SK-N-SH treated with all-trans-retinoic acid at 6 μM for 48 hours (cell line): ENCODE data around the gene KCNMA1.

Source experiments
- ATAC-seq: fragments of 200-7000 bp; cut with Tn5 transposase; 3 replicates; pipeline ENCODE4 v1.9.1; 2020; ENCODE audit warnings: mild to moderate bottlenecking, moderate library complexity
- ARNTL ChIP-seq: fragments of 450-650 bp; formaldehyde crosslinking; IDR thresholded peaks from 2 replicates; pipeline ENCODE4 v1.5.0; 2020; ENCODE audit warnings: low read depth, mild to moderate bottlenecking, moderate library complexity, borderline replicate concordance
- ESRRG ChIP-seq: fragments of 250-450 bp; sonication (Bioruptor Pico); IDR thresholded peaks from 2 replicates; pipeline ENCODE4 v1.6.1; 2021; ENCODE audit warnings: mild to moderate bottlenecking
- GLIS3 ChIP-seq: fragments of 250-450 bp; sonication (Bioruptor Pico); IDR thresholded peaks from 2 replicates; pipeline ENCODE4 v1.5.0; 2020; ENCODE audit warnings: mild to moderate bottlenecking, moderate library complexity
- ISL1 ChIP-seq: fragments of 250-450 bp; sonication (Bioruptor Pico); IDR thresholded peaks from 2 replicates; pipeline ENCODE4 v2.1.2; 2022; ENCODE audit warnings: mild to moderate bottlenecking, moderate library complexity
- OSR1 ChIP-seq: fragments of 250-450 bp; sonication (Bioruptor Pico); IDR thresholded peaks from 2 replicates; pipeline ENCODE4 v1.8.0; 2022; ENCODE audit warnings: moderate library complexity, mild to moderate bottlenecking, inconsistent platforms
- RARB ChIP-seq: fragments of 250-450 bp; sonication (Bioruptor Pico); IDR thresholded peaks from 2 replicates; pipeline ENCODE4 v1.8.0; 2021; ENCODE audit warnings: mild to moderate bottlenecking, moderate library complexity
- SNAI2 ChIP-seq: fragments of 250-450 bp; sonication (Bioruptor Pico); IDR thresholded peaks from 2 replicates; pipeline ENCODE4 v1.5.0; 2020; ENCODE audit warnings: mild to moderate bottlenecking, moderate library complexity
- TCF4 ChIP-seq: fragments of 250-450 bp; sonication (Bioruptor Pico); IDR thresholded peaks from 2 replicates; pipeline ENCODE4 v1.8.0; 2021; ENCODE audit warnings: mild to moderate bottlenecking, moderate library complexity, borderline replicate concordance
- ZC3H10 ChIP-seq: fragments of 250-450 bp; sonication (Bioruptor Pico); IDR thresholded peaks from 2 replicates; pipeline ENCODE4 v1.5.1; 2021; ENCODE audit warnings: mild to moderate bottlenecking, moderate library complexity
- ZFP3 ChIP-seq: fragments of 250-450 bp; sonication (Bioruptor Pico); IDR thresholded peaks from 2 replicates; pipeline ENCODE4 v1.5.0; 2020; ENCODE audit warnings: mild to moderate bottlenecking, moderate library complexity
- ZFP30 ChIP-seq: fragments of 450-650 bp; formaldehyde crosslinking; IDR thresholded peaks from 2 replicates; pipeline ENCODE4 v1.5.0; 2022; ENCODE audit warnings: mild to moderate bottlenecking, moderate library complexity
- ZNF565 ChIP-seq: fragments of 450-650 bp; formaldehyde crosslinking; conservative IDR thresholded peaks from 2 replicates; pipeline ENCODE4 v1.5.0; 2020; ENCODE audit warnings: low read depth, mild to moderate bottlenecking, moderate library complexity
- ZNF70 ChIP-seq: fragments of 450-650 bp; formaldehyde crosslinking; IDR thresholded peaks from 2 replicates; pipeline ENCODE4 v1.5.0; 2020; ENCODE audit warnings: mild to moderate bottlenecking, moderate library complexity
- ZNF8 ChIP-seq: fragments of 450-650 bp; formaldehyde crosslinking; IDR thresholded peaks from 2 replicates; pipeline ENCODE4 v1.5.0; 2020; ENCODE audit warnings: mild to moderate bottlenecking, moderate library complexity
- TF ChIP-seq, protein P1 (sequence below): fragments of 250-450 bp; sonication (Bioruptor Pico); IDR thresholded peaks from 2 replicates; pipeline ENCODE4 v1.8.0; 2020; ENCODE audit warnings: mild to moderate bottlenecking, moderate library complexity, borderline replicate concordance
- TF ChIP-seq, protein P2 (sequence below): fragments of 250-450 bp; sonication (Bioruptor Pico); IDR thresholded peaks from 2 replicates; pipeline ENCODE4 v1.5.0; 2020; ENCODE audit warnings: mild to moderate bottlenecking, moderate library complexity
- TF ChIP-seq, protein P3 (sequence below): fragments of 250-450 bp; sonication (Bioruptor Pico); IDR thresholded peaks from 2 replicates; pipeline ENCODE4 v1.5.1; 2021; ENCODE audit warnings: mild to moderate bottlenecking, moderate library complexity
- TF ChIP-seq, protein P4 (sequence below): fragments of 250-450 bp; sonication (Bioruptor Pico); IDR thresholded peaks from 2 replicates; pipeline ENCODE4 v1.8.0; 2021; ENCODE audit warnings: low read depth, mild to moderate bottlenecking, moderate library complexity, borderline replicate concordance

The KCNMA1 gene

DNA sequence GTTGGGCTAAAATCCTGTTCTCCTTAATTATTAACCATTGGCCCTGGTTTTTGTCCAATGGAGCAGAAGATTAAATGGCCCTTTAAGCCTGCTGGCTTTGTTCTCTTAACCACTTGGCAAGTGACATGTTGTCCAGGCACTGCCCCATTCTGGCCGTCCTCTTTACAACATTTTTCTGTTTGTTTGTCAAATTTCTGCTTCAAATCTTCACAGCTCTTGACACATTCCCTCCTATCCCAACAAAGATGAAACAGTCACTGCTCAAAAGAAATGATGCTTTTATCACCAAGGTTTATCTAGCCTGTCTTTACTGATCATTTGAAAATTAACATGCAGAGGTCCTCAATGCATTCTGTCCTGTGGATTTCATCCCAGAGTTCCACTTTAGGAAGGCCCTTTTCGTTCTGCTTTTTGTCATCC, 700.4 kb downstream of the KCNMA1 start:
- TF ChIP-seq GLIS3 (CRISPR knock-in tag), result no peak
- peak; percentile 40; the same call in 1 of the 2 replicates for TF ChIP-seq TCF4
- no peak for TF ChIP-seq ISL1
- no peak for TF ChIP-seq ARNTL
- peak; percentile 15; the same call in 1 of the 3 replicates for ATAC-seq

DNA sequence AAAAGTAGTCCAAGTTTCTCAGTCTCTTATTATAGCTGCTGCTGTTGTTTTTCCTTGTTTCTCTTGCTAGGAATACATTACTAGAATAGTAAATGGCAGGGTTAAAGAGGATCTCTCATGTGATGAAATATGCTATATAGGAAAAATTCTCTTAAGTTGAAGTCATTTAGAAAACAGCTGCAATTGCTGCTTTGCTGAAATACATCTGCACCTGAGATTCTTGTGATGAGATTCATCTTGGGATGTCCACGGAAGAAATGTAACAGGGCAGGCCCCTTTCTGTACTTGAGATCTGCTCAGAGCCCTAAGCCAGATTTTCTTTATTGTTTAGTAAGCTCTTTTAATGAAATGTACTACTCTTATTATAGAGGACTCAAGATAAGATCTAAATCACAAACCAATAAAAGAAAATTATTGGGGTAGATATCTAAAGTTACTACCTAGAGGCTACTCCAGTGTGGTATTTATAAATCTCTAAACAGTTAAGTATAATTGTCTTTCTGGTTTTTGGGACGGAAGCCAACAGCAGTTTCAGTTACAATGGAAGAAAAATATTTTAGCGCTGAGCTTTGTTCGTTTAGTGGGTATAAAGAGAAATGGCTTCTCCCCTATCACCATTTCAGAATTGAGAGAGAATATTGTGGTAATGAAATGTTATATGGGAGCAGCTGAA, 701.5 kb downstream of the KCNMA1 start:
- ATAC-seq, result no peak
- TF ChIP-seq, protein P1, sequence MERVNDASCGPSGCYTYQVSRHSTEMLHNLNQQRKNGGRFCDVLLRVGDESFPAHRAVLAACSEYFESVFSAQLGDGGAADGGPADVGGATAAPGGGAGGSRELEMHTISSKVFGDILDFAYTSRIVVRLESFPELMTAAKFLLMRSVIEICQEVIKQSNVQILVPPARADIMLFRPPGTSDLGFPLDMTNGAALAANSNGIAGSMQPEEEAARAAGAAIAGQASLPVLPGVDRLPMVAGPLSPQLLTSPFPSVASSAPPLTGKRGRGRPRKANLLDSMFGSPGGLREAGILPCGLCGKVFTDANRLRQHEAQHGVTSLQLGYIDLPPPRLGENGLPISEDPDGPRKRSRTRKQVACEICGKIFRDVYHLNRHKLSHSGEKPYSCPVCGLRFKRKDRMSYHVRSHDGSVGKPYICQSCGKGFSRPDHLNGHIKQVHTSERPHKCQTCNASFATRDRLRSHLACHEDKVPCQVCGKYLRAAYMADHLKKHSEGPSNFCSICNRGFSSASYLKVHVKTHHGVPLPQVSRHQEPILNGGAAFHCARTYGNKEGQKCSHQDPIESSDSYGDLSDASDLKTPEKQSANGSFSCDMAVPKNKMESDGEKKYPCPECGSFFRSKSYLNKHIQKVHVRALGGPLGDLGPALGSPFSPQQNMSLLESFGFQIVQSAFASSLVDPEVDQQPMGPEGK (CRISPR knock-in tag), result no peak
- no peak for TF ChIP-seq ZNF70 (CRISPR knock-in tag)
- no peak for TF ChIP-seq ZFP3 (CRISPR knock-in tag)
- no peak for TF ChIP-seq RARB (CRISPR knock-in tag)
- no peak for TF ChIP-seq SNAI2 (CRISPR knock-in tag)

DNA sequence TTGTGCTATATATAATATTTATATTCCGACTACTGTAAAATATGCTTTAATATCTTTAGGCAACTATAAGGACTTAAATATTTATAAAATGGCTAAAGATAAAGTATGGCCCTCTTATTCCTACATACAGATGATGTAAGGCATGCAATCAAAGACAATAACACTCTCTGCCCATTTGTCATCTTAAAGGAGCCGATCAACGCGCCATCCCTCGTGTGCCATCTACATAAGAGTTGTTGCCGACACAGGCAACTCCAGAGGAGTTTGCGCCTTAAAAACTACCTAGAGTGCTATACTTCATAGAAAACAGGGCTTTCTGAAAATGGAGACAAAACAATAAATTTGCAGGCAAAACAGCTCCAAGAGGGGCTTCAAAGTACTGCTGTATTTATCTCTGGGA, 709.0 kb downstream of the KCNMA1 start:
- ATAC-seq, result no peak
- no peak for TF ChIP-seq ZNF565 (CRISPR knock-in tag)
- TF ChIP-seq ZC3H10, result no peak
- no peak for TF ChIP-seq ESRRG (CRISPR knock-in tag)
- TF ChIP-seq, protein P2, sequence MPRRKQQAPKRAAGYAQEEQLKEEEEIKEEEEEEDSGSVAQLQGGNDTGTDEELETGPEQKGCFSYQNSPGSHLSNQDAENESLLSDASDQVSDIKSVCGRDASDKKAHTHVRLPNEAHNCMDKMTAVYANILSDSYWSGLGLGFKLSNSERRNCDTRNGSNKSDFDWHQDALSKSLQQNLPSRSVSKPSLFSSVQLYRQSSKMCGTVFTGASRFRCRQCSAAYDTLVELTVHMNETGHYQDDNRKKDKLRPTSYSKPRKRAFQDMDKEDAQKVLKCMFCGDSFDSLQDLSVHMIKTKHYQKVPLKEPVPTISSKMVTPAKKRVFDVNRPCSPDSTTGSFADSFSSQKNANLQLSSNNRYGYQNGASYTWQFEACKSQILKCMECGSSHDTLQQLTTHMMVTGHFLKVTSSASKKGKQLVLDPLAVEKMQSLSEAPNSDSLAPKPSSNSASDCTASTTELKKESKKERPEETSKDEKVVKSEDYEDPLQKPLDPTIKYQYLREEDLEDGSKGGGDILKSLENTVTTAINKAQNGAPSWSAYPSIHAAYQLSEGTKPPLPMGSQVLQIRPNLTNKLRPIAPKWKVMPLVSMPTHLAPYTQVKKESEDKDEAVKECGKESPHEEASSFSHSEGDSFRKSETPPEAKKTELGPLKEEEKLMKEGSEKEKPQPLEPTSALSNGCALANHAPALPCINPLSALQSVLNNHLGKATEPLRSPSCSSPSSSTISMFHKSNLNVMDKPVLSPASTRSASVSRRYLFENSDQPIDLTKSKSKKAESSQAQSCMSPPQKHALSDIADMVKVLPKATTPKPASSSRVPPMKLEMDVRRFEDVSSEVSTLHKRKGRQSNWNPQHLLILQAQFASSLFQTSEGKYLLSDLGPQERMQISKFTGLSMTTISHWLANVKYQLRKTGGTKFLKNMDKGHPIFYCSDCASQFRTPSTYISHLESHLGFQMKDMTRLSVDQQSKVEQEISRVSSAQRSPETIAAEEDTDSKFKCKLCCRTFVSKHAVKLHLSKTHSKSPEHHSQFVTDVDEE (CRISPR knock-in tag), result no peak
- TF ChIP-seq OSR1 (CRISPR knock-in tag), result no peak
- TF ChIP-seq, protein P3, sequence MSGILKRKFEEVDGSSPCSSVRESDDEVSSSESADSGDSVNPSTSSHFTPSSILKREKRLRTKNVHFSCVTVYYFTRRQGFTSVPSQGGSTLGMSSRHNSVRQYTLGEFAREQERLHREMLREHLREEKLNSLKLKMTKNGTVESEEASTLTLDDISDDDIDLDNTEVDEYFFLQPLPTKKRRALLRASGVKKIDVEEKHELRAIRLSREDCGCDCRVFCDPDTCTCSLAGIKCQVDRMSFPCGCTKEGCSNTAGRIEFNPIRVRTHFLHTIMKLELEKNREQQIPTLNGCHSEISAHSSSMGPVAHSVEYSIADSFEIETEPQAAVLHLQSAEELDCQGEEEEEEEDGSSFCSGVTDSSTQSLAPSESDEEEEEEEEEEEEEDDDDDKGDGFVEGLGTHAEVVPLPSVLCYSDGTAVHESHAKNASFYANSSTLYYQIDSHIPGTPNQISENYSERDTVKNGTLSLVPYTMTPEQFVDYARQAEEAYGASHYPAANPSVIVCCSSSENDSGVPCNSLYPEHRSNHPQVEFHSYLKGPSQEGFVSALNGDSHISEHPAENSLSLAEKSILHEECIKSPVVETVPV (CRISPR knock-in tag), result no peak
- TF ChIP-seq, protein P1 (CRISPR knock-in tag), result no peak
- TF ChIP-seq, protein P4, sequence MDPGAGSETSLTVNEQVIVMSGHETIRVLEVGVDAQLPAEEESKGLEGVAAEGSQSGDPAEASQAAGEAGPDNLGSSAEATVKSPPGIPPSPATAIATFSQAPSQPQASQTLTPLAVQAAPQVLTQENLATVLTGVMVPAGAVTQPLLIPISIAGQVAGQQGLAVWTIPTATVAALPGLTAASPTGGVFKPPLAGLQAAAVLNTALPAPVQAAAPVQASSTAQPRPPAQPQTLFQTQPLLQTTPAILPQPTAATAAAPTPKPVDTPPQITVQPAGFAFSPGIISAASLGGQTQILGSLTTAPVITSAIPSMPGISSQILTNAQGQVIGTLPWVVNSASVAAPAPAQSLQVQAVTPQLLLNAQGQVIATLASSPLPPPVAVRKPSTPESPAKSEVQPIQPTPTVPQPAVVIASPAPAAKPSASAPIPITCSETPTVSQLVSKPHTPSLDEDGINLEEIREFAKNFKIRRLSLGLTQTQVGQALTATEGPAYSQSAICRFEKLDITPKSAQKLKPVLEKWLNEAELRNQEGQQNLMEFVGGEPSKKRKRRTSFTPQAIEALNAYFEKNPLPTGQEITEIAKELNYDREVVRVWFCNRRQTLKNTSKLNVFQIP (CRISPR knock-in tag), result no peak
- TF ChIP-seq SNAI2 (CRISPR knock-in tag), result no peak
- TF ChIP-seq ARNTL, result no peak
- TF ChIP-seq, all 23 proteins: peak for 0

DNA sequence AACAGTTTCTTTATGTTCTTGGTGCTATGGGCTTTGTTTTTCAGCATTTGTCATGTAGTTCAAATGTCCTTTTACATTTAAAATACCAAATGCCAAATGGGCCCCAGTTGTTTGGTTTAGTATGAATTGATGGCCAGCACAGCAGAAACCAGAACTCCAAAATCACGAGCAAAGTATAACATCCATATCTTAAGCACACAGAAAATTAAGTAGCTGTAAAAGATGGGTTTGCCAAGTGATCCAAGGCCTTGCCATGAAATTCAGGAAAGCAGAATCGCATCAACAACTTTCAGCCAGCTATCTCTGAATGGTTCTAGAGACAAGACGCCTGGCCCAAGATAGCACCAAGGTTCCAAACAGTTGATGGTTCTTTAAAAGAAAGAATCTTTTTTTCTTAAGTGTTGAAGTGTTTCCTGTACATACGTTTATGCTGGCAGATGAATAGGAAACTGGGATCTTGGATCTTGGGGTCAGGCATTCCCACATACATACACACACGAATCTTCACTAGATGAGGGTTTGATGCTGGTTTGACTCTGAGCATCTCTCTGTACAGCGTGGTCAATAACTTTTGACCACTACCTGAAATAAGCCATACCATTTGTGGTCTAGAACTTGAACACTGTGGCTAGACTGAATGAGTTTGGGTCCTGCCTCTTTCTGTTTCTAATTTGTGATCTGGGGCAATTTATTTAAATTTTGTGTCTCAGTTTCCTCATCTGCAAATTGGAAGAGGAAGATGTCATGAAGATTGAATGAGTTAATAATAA, 711.8 kb downstream of the KCNMA1 start:
- ATAC-seq, result no peak
- TF ChIP-seq ZNF70 (CRISPR knock-in tag) (no peak), GLIS3 (CRISPR knock-in tag) (no peak), RARB (CRISPR knock-in tag) (no peak), ZFP30 (CRISPR knock-in tag) (no peak), ZNF8 (no peak), OSR1 (CRISPR knock-in tag) (no peak), TCF4 (no peak), ARNTL (no peak)
- TF ChIP-seq, protein P4 (CRISPR knock-in tag), result no peak
- TF ChIP-seq, protein P2 (CRISPR knock-in tag), result no peak
